Ishikawa (cell line): ENCODE results near the gene TPST2.

Experiments used
- CEBPB ChIP-seq: IDR thresholded peaks from 2 replicates; pipeline ENCODE4 v1.6.1; 2012
- CREB1 ChIP-seq: IDR thresholded peaks from 2 replicates; pipeline ENCODE4 v1.6.1; 2012; ENCODE audit warnings: low read depth
- EGR1 ChIP-seq: IDR thresholded peaks from 2 replicates; pipeline ENCODE4 v1.6.1; 2012
- EP300 ChIP-seq: IDR thresholded peaks from 2 replicates; pipeline ENCODE4 v1.6.1; 2012; ENCODE audit warnings: borderline replicate concordance
- FOXM1 ChIP-seq: IDR thresholded peaks from 2 replicates; pipeline ENCODE4 v1.6.1; 2012; ENCODE audit warnings: low read depth, borderline replicate concordance
- MAX ChIP-seq: IDR thresholded peaks from 2 replicates; pipeline ENCODE4 v1.6.1; 2012
- NFIC ChIP-seq: IDR thresholded peaks from 2 replicates; pipeline ENCODE4 v1.6.1; 2012
- RAD21 ChIP-seq: IDR thresholded peaks from 2 replicates; pipeline ENCODE4 v1.6.1; 2012; ENCODE audit warnings: low read depth
- REST ChIP-seq: IDR thresholded peaks from 2 replicates; pipeline ENCODE4 v1.6.1; 2012; ENCODE audit warnings: low read depth, mild to moderate bottlenecking
- TAF1 ChIP-seq: IDR thresholded peaks from 2 replicates; pipeline ENCODE4 v1.6.1; 2012; ENCODE audit warnings: low read depth, mild to moderate bottlenecking
- TCF12 ChIP-seq: IDR thresholded peaks from 2 replicates; pipeline ENCODE4 v1.6.1; 2012; ENCODE audit warnings: low read depth
- TEAD4 ChIP-seq: IDR thresholded peaks from 2 replicates; pipeline ENCODE4 v1.6.1; 2012
- USF1 ChIP-seq: IDR thresholded peaks from 2 replicates; pipeline ENCODE4 v1.6.1; 2012
- YY1 ChIP-seq: IDR thresholded peaks from 2 replicates; pipeline ENCODE4 v1.6.1; 2012; ENCODE audit warnings: low read depth
- ZBTB7A ChIP-seq: IDR thresholded peaks from 2 replicates; pipeline ENCODE4 v1.6.1; 2012; ENCODE audit warnings: low read depth

TPST2 gene

GRCh38 chr22:26574001-26574723 lies 15.8 kb downstream of the TPST2 start:
- TF ChIP-seq YY1 (no peak), MAX (no peak)

GRCh38 chr22:26573026-26573662 lies 16.8 kb downstream of the TPST2 start:
- TF ChIP-seq CEBPB (no peak), TCF12 (no peak), NFIC (no peak)

- no peak for TF ChIP-seq TEAD4
Measured at GRCh38 chr22:26570864-26571525, 18.9 kb downstream of the TPST2 start.

GRCh38 chr22:26570115-26570514 lies 19.8 kb downstream of the TPST2 start:
- TF ChIP-seq TAF1 (no peak), NFIC (peak; percentile 45), CREB1 (no peak), FOXM1 (no peak), YY1 (no peak), REST (no peak), ZBTB7A (no peak), USF1 (no peak), EP300 (no peak), TCF12 (0 out of 2 replicates have a peak, but pooled peaks have one; percentile 27)

GRCh38 chr22:26568207-26568706 lies 21.7 kb downstream of the TPST2 start:
- no peak for TF ChIP-seq RAD21
- TF ChIP-seq FOXM1: no peak; the same call in 1 of the 2 replicates
- TF ChIP-seq TAF1: no peak
- TF ChIP-seq CREB1: no peak
- no peak for TF ChIP-seq EGR1
- TF ChIP-seq TEAD4: peak; percentile 93
- TF ChIP-seq NFIC: peak; percentile 32; the same call in 1 of the 2 replicates
- TF ChIP-seq TCF12: peak; percentile 78
- no peak for TF ChIP-seq USF1
- no peak for TF ChIP-seq REST
- peak; percentile 64; the same call in 1 of the 2 replicates for TF ChIP-seq YY1
- peak; percentile 77 for TF ChIP-seq CEBPB
- TF ChIP-seq MAX: no peak; the same call in 1 of the 2 replicates
- TF ChIP-seq EP300: peak; percentile 80

GRCh38 chr22:26567610-26568009 lies 22.3 kb downstream of the TPST2 start:
- no peak for TF ChIP-seq RAD21
- no peak for TF ChIP-seq TAF1
- TF ChIP-seq USF1: no peak
- no peak for TF ChIP-seq TCF12
